GM12865 (cell line): ENCODE measurements around the gene STK39.
A peak's percentile ranks its signal among the peaks of the same experiment; 100 is the strongest.

Experiments used
- DNase-seq: peaks from one replicate; pipeline ENCODE4 v3.0.0; 2010; ENCODE audit warnings: low read depth
- H3K4me3 ChIP-seq: 2 replicates; pipeline ENCODE4 v1.5.1; 2011; ENCODE audit warnings: mild to moderate bottlenecking, low read depth, low read length, control low read depth
- TF ChIP-seq, protein P1 (sequence below): IDR thresholded peaks from 2 replicates; pipeline ENCODE4 v1.5.1; 2011; ENCODE audit warnings: low read length, control low read depth, low read depth, inconsistent platforms; ENCODE audit not compliant: insufficient read depth; ENCODE audit errors: missing control alignments

The STK39 gene

GRCh38 chr2:168160897-168161296 lies 86.5 kb downstream of the STK39 start:
- DNase-seq, result peak; percentile 24
- H3K4me3 ChIP-seq, result no peak overlapping the region
- TF ChIP-seq, protein P1, sequence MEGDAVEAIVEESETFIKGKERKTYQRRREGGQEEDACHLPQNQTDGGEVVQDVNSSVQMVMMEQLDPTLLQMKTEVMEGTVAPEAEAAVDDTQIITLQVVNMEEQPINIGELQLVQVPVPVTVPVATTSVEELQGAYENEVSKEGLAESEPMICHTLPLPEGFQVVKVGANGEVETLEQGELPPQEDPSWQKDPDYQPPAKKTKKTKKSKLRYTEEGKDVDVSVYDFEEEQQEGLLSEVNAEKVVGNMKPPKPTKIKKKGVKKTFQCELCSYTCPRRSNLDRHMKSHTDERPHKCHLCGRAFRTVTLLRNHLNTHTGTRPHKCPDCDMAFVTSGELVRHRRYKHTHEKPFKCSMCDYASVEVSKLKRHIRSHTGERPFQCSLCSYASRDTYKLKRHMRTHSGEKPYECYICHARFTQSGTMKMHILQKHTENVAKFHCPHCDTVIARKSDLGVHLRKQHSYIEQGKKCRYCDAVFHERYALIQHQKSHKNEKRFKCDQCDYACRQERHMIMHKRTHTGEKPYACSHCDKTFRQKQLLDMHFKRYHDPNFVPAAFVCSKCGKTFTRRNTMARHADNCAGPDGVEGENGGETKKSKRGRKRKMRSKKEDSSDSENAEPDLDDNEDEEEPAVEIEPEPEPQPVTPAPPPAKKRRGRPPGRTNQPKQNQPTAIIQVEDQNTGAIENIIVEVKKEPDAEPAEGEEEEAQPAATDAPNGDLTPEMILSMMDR, result peak; percentile 25

- DNase-seq, result no peak
- no peak overlapping the region for H3K4me3 ChIP-seq
- TF ChIP-seq, protein P1, result no peak
These were observed 87.4 kb downstream of the STK39 start for GRCh38 chr2:168159754-168160585.

DNA sequence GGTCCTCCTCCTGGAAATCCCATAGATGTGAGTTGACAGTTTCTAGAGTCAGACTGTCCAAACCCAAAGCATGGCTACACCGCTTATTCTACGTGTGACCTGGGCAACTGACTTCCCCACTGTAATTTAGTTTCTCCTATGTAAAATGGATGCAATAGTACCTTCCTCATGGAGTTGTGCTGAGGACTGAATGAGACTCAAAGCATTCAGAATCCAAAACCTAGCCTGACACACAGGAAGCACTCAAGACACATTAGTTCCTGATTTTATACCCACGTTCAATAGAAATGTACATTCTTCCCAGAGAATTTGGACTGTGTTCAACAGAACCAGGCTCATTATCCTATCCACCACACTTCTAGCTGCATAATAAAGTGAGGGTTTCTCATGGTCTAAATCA lies 88.8 kb downstream of the STK39 start:
- H3K4me3 ChIP-seq, result no peak overlapping the region
- no peak for DNase-seq
- TF ChIP-seq, protein P1, result no peak

- no peak overlapping the region for H3K4me3 ChIP-seq
- TF ChIP-seq, protein P1, result no peak
- no peak for DNase-seq
These were observed 89.5 kb downstream of the STK39 start for GRCh38 chr2:168157926-168158325.

DNA sequence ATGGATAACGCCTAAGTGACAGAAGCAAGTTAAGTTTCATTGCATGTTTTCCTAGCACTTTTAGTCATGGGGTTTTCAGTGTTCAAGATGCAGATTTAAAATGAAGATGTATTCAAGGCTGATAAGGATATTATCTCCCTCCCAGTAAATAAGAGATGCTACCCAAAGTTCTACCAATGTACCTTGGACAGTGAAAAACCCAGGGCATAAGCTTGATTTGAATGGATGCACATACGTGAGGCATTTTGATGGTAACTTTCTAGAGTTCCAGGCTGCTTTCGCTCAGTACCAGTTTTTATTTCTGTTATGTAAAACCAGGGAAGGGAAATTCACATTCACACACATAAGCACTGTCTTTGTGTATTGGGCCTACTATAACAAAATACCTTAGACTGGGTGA lies 90.3 kb downstream of the STK39 start:
- TF ChIP-seq, protein P1, result no peak
- no peak overlapping the region for H3K4me3 ChIP-seq
- DNase-seq, result no peak

- no peak for DNase-seq
- no peak overlapping the region for H3K4me3 ChIP-seq
- TF ChIP-seq, protein P1, result no peak
These were observed 90.7 kb downstream of the STK39 start for GRCh38 chr2:168156661-168157060.

- no peak overlapping the region for H3K4me3 ChIP-seq
- TF ChIP-seq, protein P1, result no peak
- DNase-seq, result no peak
These were observed 91.7 kb downstream of the STK39 start for GRCh38 chr2:168155680-168156079.
